GM23338 (cell line): Measurements from ENCODE around the gene TNFSF8. TPM values are rescaled to one million over a fixed set of nuclear protein-coding genes. Genes with fewer than 3 reads are reported as not detected.

Experiments used
- ATAC-seq: fragments of 200-7000 bp; cut with Tn5 transposase; 3 replicates; pipeline ENCODE4 v1.9.1; 2020
- DNase-seq: peaks from one replicate; pipeline ENCODE4 v3.0.0-alpha.2; 2015; ENCODE audit warnings: low spot score
- H2AFZ ChIP-seq: fragments of 200-600 bp; sonication (generic); 2 replicates; pipeline ENCODE4 v1.8.0; 2016; ENCODE audit warnings: antibody characterized with exemption, mild to moderate bottlenecking, moderate library complexity
- H3F3A ChIP-seq: fragments of 200-600 bp; sonication (generic); replicated peaks from 2 replicates; pipeline ENCODE4 v1.8.0; 2017; ENCODE audit warnings: antibody characterized with exemption, mixed run types, low read depth
- H3K27ac ChIP-seq: fragments of 200-600 bp; sonication (generic); 2 replicates; pipeline ENCODE4 v1.6.1; 2016; ENCODE audit warnings: low read depth
- H3K27me3 ChIP-seq: fragments of 200-600 bp; sonication (generic); 2 replicates; pipeline ENCODE4 v1.8.0; 2016; ENCODE audit warnings: mild to moderate bottlenecking, mixed run types, moderate library complexity; ENCODE audit not compliant: insufficient read depth
- H3K36me3 ChIP-seq: fragments of 200-600 bp; sonication (generic); 2 replicates; pipeline ENCODE4 v1.8.0; 2016; ENCODE audit warnings: mild to moderate bottlenecking; ENCODE audit not compliant: insufficient read depth
- H3K4me1 ChIP-seq: fragments of 200-600 bp; sonication (generic); 2 replicates; pipeline ENCODE4 v1.8.0; 2016; ENCODE audit warnings: mild to moderate bottlenecking, moderate library complexity; ENCODE audit not compliant: insufficient read depth
- H3K4me2 ChIP-seq: fragments of 200-600 bp; sonication (generic); 2 replicates; pipeline ENCODE4 v1.7.1; 2017; ENCODE audit warnings: mixed run types
- H3K4me3 ChIP-seq: fragments of 200-600 bp; sonication (generic); 2 replicates; pipeline ENCODE4 v1.6.1; 2016; ENCODE audit warnings: mixed run types
- H3K79me2 ChIP-seq: fragments of 200-600 bp; sonication (generic); replicated peaks from 2 replicates; pipeline ENCODE4 v1.8.0; 2017; ENCODE audit warnings: mild to moderate bottlenecking; ENCODE audit not compliant: insufficient read depth
- H3K9me2 ChIP-seq: fragments of 200-600 bp; sonication (generic); 2 replicates; pipeline ENCODE4 v1.8.0; 2017; ENCODE audit not compliant: insufficient read depth
- H4K20me1 ChIP-seq: fragments of 200-600 bp; sonication (generic); replicated peaks from 2 replicates; pipeline ENCODE4 v1.8.0; 2017; ENCODE audit warnings: mild to moderate bottlenecking; ENCODE audit not compliant: insufficient read depth
- H3K27ac Mint-ChIP-seq: 2 replicates; pipeline ENCODE4 v1.8.0; 2020; ENCODE audit warnings: inconsistent platforms, mild to moderate bottlenecking, moderate library complexity, mixed read lengths
- H3K27me3 Mint-ChIP-seq: 3 replicates; pipeline ENCODE4 v1.8.0; 2022; ENCODE audit warnings: low read depth, mild to moderate bottlenecking, moderate library complexity, mixed read lengths, inconsistent platforms; ENCODE audit not compliant: insufficient read depth, poor library complexity
- H3K36me3 Mint-ChIP-seq: 3 replicates; pipeline ENCODE4 v1.8.0; 2021; ENCODE audit warnings: low read depth, mild to moderate bottlenecking, inconsistent platforms, moderate library complexity, mixed read lengths
- H3K4me1 Mint-ChIP-seq: 3 replicates; pipeline ENCODE4 v1.8.0; 2020; ENCODE audit warnings: mild to moderate bottlenecking, inconsistent platforms, mixed read lengths
- H3K4me3 Mint-ChIP-seq: 3 replicates; pipeline ENCODE4 v1.8.0; 2021; ENCODE audit warnings: moderate library complexity, mild to moderate bottlenecking, inconsistent platforms, mixed read lengths
- H3K9me3 Mint-ChIP-seq: 3 replicates; pipeline ENCODE4 v1.8.0; 2020; ENCODE audit warnings: moderate library complexity, mild to moderate bottlenecking, inconsistent platforms, mixed read lengths
- CREB1 ChIP-seq: fragments of 250-450 bp; sonication (Bioruptor Pico); IDR thresholded peaks from 2 replicates; pipeline ENCODE4 v1.5.0; 2020; ENCODE audit warnings: low read depth, mild to moderate bottlenecking, moderate library complexity
- ETS1 ChIP-seq: IDR thresholded peaks from 2 replicates; pipeline ENCODE4 v1.6.1; 2016; ENCODE audit warnings: antibody characterized with exemption
- EZH2 ChIP-seq: fragments of 200-600 bp; sonication (generic); IDR thresholded peaks from one replicate; pipeline ENCODE4 v1.8.0; 2017; ENCODE audit warnings: antibody characterized with exemption, mild to moderate bottlenecking, low read depth; ENCODE audit not compliant: unreplicated experiment
- EZH2phosphoT487 ChIP-seq: fragments of 200-600 bp; sonication (generic); IDR thresholded peaks from one replicate; pipeline ENCODE4 v1.8.1; 2018; ENCODE audit warnings: antibody characterized with exemption; ENCODE audit not compliant: unreplicated experiment
- JUNB ChIP-seq: IDR thresholded peaks from one replicate; pipeline ENCODE4 v1.6.1; 2016; ENCODE audit warnings: antibody characterized with exemption; ENCODE audit not compliant: unreplicated experiment
- NANOG ChIP-seq: IDR thresholded peaks from 2 replicates; pipeline ENCODE4 v1.6.1; 2016; ENCODE audit warnings: antibody characterized with exemption, borderline replicate concordance
- POLR2AphosphoS5 ChIP-seq: IDR thresholded peaks from 2 replicates; pipeline ENCODE4 v1.6.1; 2016; ENCODE audit warnings: antibody characterized with exemption, low read depth
- REST ChIP-seq: IDR thresholded peaks from one replicate; pipeline ENCODE4 v1.6.1; 2018; ENCODE audit warnings: antibody characterized with exemption; ENCODE audit not compliant: unreplicated experiment
- STAT1 ChIP-seq: IDR thresholded peaks from one replicate; pipeline ENCODE4 v1.6.1; 2016; ENCODE audit warnings: antibody characterized with exemption; ENCODE audit not compliant: unreplicated experiment
- ZNF114 ChIP-seq: fragments of 250-450 bp; sonication (Bioruptor Pico); IDR thresholded peaks from 2 replicates; pipeline ENCODE4 v1.5.0; 2020; ENCODE audit warnings: mild to moderate bottlenecking, moderate library complexity
- polyA plus RNA-seq: library from polyadenylated mRNA; unstranded; fragments of >200 nt; fragmentation: Nextera tagmentation; extraction: Ambion mirVana; gene quantifications from 2 replicates; pipeline ENCODE4 v1.2.1, GENCODE V29; 2016
- total RNA-seq: library from RNA; depleted of rRNA; stranded (reverse); fragments of >200 nt; shearing (Covaris generic); gene quantifications from 2 replicates; pipeline ENCODE4 v1.2.3, GENCODE V29; 2014
- TF ChIP-seq, protein P1 (sequence below), 2 experiments: fragments of 200-600 bp in 1 of 2; sonication (generic) in 1 of 2; conservative IDR thresholded peaks; 2 replicates each; pipeline versions ENCODE4 v1.5.1 to v1.6.1; 2016 to 2017; ENCODE audit warnings: antibody characterized with exemption in 2 of 2, low read depth in 2 of 2, mild to moderate bottlenecking in 2 of 2, moderate library complexity in 1 of 2

TNFSF8 gene
- total and polyA plus RNA-seq, 2 experiments from 2014 or later: not detected

GRCh38 chr9:114973216-114973615 lies 42.8 kb upstream of the TNFSF8 start:
- no peak overlapping the region for H3K27ac ChIP-seq
- TF ChIP-seq EZH2phosphoT487 (no peak), NANOG (no peak), STAT1 (no peak), EZH2 (no peak), REST (no peak), POLR2AphosphoS5 (no peak), CREB1 (CRISPR knock-in tag) (no peak)

DNA sequence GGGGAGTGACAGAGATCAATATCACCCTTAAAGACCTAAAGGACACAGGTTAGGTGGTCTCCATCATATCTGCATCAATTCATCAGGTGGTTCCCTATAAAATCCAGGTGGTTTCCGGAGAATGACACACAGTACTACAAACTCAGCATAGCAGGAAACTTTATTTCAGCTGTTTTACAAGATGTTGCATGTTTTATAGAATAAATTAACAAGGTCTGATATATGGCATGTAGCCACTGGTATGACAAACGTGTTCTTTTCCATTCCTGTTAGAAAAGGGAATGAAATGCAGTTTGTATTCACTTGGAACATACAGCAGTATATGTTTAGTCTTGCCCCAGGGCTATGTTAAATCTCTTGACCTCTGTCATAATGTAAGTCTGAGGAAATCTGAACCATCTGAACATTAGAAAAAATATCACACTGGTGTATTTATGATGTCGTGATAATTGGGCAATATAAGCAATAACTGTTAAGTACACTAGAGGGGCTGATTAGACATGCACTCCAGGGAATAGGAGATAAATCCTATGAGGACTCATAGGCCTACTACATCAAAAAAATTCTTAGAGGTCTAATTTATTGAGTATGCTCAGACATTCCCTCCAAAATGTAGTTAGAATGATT lies 42.2 kb upstream of the TNFSF8 start:
- no peaks in the 10 kb centered on the region for H3K79me2 ChIP-seq
- Mint-ChIP-seq H3K27ac (no peak overlapping the region), H3K4me3 (no peak overlapping the region), H3K36me3 (no peaks in the 10 kb centered on the region), H3K9me3 (no peaks in the 10 kb centered on the region), H3K4me1 (peaks cover 8% of the 10 kb centered on the region; the same call in 2 of the 3 replicates), H3K27me3 (no peaks in the 10 kb centered on the region)
- H3K27me3 ChIP-seq: no peaks in the 10 kb centered on the region
- H3K4me1 ChIP-seq: no peaks in the 10 kb centered on the region; the same call in 1 of the 2 replicates
- no peaks in the 10 kb centered on the region for H4K20me1 ChIP-seq
- no peaks in the 10 kb centered on the region for H3F3A ChIP-seq
- H2AFZ ChIP-seq: no peak overlapping the region
- no peaks in the 10 kb centered on the region for H3K9me2 ChIP-seq
- no peak overlapping the region for H3K4me2 ChIP-seq
- H3K27ac ChIP-seq: no peak overlapping the region
- no peaks in the 10 kb centered on the region for H3K36me3 ChIP-seq
- no peak overlapping the region for H3K4me3 ChIP-seq
- no peak for DNase-seq
- ATAC-seq: no peak
- TF ChIP-seq REST: no peak
- TF ChIP-seq, protein P1, sequence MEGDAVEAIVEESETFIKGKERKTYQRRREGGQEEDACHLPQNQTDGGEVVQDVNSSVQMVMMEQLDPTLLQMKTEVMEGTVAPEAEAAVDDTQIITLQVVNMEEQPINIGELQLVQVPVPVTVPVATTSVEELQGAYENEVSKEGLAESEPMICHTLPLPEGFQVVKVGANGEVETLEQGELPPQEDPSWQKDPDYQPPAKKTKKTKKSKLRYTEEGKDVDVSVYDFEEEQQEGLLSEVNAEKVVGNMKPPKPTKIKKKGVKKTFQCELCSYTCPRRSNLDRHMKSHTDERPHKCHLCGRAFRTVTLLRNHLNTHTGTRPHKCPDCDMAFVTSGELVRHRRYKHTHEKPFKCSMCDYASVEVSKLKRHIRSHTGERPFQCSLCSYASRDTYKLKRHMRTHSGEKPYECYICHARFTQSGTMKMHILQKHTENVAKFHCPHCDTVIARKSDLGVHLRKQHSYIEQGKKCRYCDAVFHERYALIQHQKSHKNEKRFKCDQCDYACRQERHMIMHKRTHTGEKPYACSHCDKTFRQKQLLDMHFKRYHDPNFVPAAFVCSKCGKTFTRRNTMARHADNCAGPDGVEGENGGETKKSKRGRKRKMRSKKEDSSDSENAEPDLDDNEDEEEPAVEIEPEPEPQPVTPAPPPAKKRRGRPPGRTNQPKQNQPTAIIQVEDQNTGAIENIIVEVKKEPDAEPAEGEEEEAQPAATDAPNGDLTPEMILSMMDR (conservative IDR thresholded peaks at IDR 0.05; ENCODE audit: low read depth in 2 of 2): no peak
- TF ChIP-seq STAT1: no peak
- TF ChIP-seq CREB1 (CRISPR knock-in tag): no peak
- TF ChIP-seq JUNB: no peak
- no peak for TF ChIP-seq ETS1
- no peak for TF ChIP-seq ZNF114
- TF ChIP-seq EZH2: no peak

More at GRCh38 chr9:114973216-114973615, 42.8 kb upstream of the TNFSF8 start:
- Histone ChIP-seq H3K79me2 (no peaks in the 10 kb centered on the region), H3F3A (no peaks in the 10 kb centered on the region), H3K4me1 (no peaks in the 10 kb centered on the region; the same call in 1 of the 2 replicates), H2AFZ (no peak overlapping the region), H3K4me2 (no peak overlapping the region), H3K4me3 (no peak overlapping the region), H3K36me3 (no peaks in the 10 kb centered on the region), H3K9me2 (no peaks in the 10 kb centered on the region), H3K27me3 (no peaks in the 10 kb centered on the region), H4K20me1 (no peaks in the 10 kb centered on the region)
- no peak overlapping the region for H3K27ac Mint-ChIP-seq
- no peaks in the 10 kb centered on the region for H3K36me3 Mint-ChIP-seq
- peaks cover 6% of the 10 kb centered on the region; the same call in 2 of the 3 replicates for H3K4me1 Mint-ChIP-seq
- H3K9me3 Mint-ChIP-seq: no peaks in the 10 kb centered on the region
- H3K27me3 Mint-ChIP-seq: no peaks in the 10 kb centered on the region
- DNase-seq: no peak
- H3K4me3 Mint-ChIP-seq: no peak overlapping the region
- ATAC-seq: no peak
